H1 (cell line): Measurements from ENCODE around the gene BRD4. TPM values are rescaled to one million over a fixed set of nuclear protein-coding genes. Genes with fewer than 3 reads are reported as not detected.

Source experiments
- BRCA1 ChIP-seq: IDR thresholded peaks from 2 replicates; pipeline ENCODE4 v1.6.1; 2012; ENCODE audit warnings: low read depth, low read length, improper control_type of control experiment
- CEBPB ChIP-seq: IDR thresholded peaks from 2 replicates; pipeline ENCODE4 v1.6.1; 2012; ENCODE audit warnings: low read depth, low read length
- GABPA ChIP-seq: IDR thresholded peaks from 2 replicates; pipeline ENCODE4 v1.6.1; 2011; ENCODE audit warnings: mild to moderate bottlenecking, low read length, moderate library complexity, borderline replicate concordance; ENCODE audit not compliant: insufficient read depth
- MAX ChIP-seq: IDR thresholded peaks from 2 replicates; pipeline ENCODE4 v1.6.1; 2012; ENCODE audit warnings: inconsistent platforms
- ZNF274 ChIP-seq: IDR thresholded peaks from 2 replicates; pipeline ENCODE4 v1.7.0; 2012; ENCODE audit warnings: low read length, borderline replicate concordance; ENCODE audit errors: extremely low read depth
- polyA plus RNA-seq, 7 experiments: library from polyadenylated mRNA; depleted of rRNA in 3 of 7; stranded (reverse) in 5 of 7; unstranded in 2 of 7; fragments of >200 nt in 5 of 7; fragments of 200-250 nt in 2 of 7; gene quantifications; 1 replicate in 5 of 7; 2 replicates in 1 of 7; 4 replicates in 1 of 7; pipeline versions ENCODE4 v1.2.1 to v1.2.3, GENCODE V29; 2011 to 2013; ENCODE audit warnings: missing spikeins in 2 of 7, mixed read lengths in 2 of 7
- total RNA-seq: library from RNA; stranded (reverse); fragmentation: NEBNext Ultra II Directional; extraction: Animal tissue kit (Norgen Biotek cat#: 25700); gene quantifications from 2 replicates; pipeline ENCODE4 v1.2.1, GENCODE V29; 2021

BRD4 gene
- total and polyA plus RNA-seq, 2 of the 8 experiments (the other 6 are each of a cell fraction or from before 2014, with no cell fraction given) = 14.1 to 146 TPM

GRCh38 chr19:15368798-15369593 is 36.7 kb upstream of the BRD4 start (continued):
- TF ChIP-seq MAX = no peak
- no peak for TF ChIP-seq GABPA
- TF ChIP-seq ZNF274 = no peak
- no peak for TF ChIP-seq CEBPB
- no peak for TF ChIP-seq BRCA1
